Spleen (tissue), 7 donors: ENCODE results near the gene MAU2.

Experiments
- POLR2A ChIP-seq, 3 donors: fragments of 450-650 bp; IDR thresholded peaks; one replicate each; pipeline ENCODE4 v1.5.1; 2017; ENCODE audit warnings: antibody characterized with exemption in 3 of 3, mild to moderate bottlenecking in 1 of 3
- POLR2AphosphoS5 ChIP-seq, 3 donors: sonication (generic); formaldehyde crosslinking; IDR thresholded peaks; one replicate each; pipeline ENCODE4 v1.5.1; 2017; ENCODE audit warnings: antibody characterized with exemption in 3 of 3
- TF ChIP-seq, protein P1 (sequence below), 11 experiments: fragments of 200-600 bp in 7 of 11; fragments of 450-650 bp in 4 of 11; sonication (generic) in 4 of 11; IDR thresholded peaks in 8 of 11; conservative IDR thresholded peaks in 3 of 11; 1 replicate in 7 of 11; 2 replicates in 4 of 11; pipeline versions ENCODE4 v1.4.0 to v1.8.0; 2016 to 2021; ENCODE audit warnings: antibody characterized with exemption in 11 of 11, inconsistent platforms in 4 of 11, mild to moderate bottlenecking in 1 of 11
- donor health status: DM: no; HTN: no; CAD: no; lungs with moderate emphysema.
- donor health status: DM: no; HTN: no; CAD: no.
- donor health status: DM: no; HTN: no; CAD: no.

- TF ChIP-seq POLR2A (IDR thresholded peaks at IDR 0.05) = no peak
- TF ChIP-seq, protein P1, sequence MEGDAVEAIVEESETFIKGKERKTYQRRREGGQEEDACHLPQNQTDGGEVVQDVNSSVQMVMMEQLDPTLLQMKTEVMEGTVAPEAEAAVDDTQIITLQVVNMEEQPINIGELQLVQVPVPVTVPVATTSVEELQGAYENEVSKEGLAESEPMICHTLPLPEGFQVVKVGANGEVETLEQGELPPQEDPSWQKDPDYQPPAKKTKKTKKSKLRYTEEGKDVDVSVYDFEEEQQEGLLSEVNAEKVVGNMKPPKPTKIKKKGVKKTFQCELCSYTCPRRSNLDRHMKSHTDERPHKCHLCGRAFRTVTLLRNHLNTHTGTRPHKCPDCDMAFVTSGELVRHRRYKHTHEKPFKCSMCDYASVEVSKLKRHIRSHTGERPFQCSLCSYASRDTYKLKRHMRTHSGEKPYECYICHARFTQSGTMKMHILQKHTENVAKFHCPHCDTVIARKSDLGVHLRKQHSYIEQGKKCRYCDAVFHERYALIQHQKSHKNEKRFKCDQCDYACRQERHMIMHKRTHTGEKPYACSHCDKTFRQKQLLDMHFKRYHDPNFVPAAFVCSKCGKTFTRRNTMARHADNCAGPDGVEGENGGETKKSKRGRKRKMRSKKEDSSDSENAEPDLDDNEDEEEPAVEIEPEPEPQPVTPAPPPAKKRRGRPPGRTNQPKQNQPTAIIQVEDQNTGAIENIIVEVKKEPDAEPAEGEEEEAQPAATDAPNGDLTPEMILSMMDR (IDR thresholded peaks at IDR 0.05 in 8 of 11, conservative IDR thresholded peaks at IDR 0.05 in 3 of 11) = no peak
- no peak for TF ChIP-seq POLR2AphosphoS5 (IDR thresholded peaks at IDR 0.05)
These were observed 58.9 kb downstream of the MAU2 start for GRCh38 chr19:19379527-19379926.
